MG63 (cell line): ENCODE results near the gene NDUFS6. TPM values are rescaled to one million over a fixed set of nuclear protein-coding genes. Genes with fewer than 3 reads are reported as not detected.

ENCODE experiments used
- DNase-seq: peaks from one replicate; pipeline ENCODE4 v3.0.0-alpha.2; 2020
- H3K27me3 ChIP-seq: fragments of 250-450 bp; sonication (Bioruptor Pico); 2 replicates; pipeline ENCODE4 v1.5.1; 2020; ENCODE audit warnings: mild to moderate bottlenecking, moderate library complexity
- H3K36me3 ChIP-seq: fragments of 250-450 bp; sonication (Bioruptor Pico); 2 replicates; pipeline ENCODE4 v1.5.1; 2020; ENCODE audit warnings: mild to moderate bottlenecking, moderate library complexity
- H3K4me3 ChIP-seq: fragments of 250-450 bp; sonication (Bioruptor Pico); 2 replicates; pipeline ENCODE4 v1.5.1; 2020; ENCODE audit warnings: mild to moderate bottlenecking, moderate library complexity
- H3K9me3 ChIP-seq: fragments of 250-450 bp; sonication (Bioruptor Pico); 2 replicates; pipeline ENCODE4 v1.5.1; 2020; ENCODE audit warnings: mild to moderate bottlenecking, moderate library complexity
- total RNA-seq: library from RNA; depleted of rRNA; stranded (reverse); fragments of >200 nt; shearing (Covaris generic); gene quantifications from 2 replicates; pipeline ENCODE4 v1.2.3, GENCODE V29; 2014; ENCODE audit warnings: low replicate concordance

The NDUFS6 gene
- total RNA-seq, 1 experiment from 2014 or later = 215 TPM

GRCh38 chr5:1762883-1763547 lies 38.2 kb upstream of the NDUFS6 start:
- Histone ChIP-seq H3K4me3 (no peak overlapping the region), H3K36me3 (no peaks in the 10 kb centered on the region), H3K9me3 (peaks cover 2% of the 10 kb centered on the region), H3K27me3 (no peaks in the 10 kb centered on the region)
- DNase-seq = no peak

- DNase-seq = peak; percentile 77
- Histone ChIP-seq H3K9me3 (no peaks in the 10 kb centered on the region; the same call in 1 of the 2 replicates), H3K36me3 (no peaks in the 10 kb centered on the region), H3K4me3 (no peak overlapping the region), H3K27me3 (no peaks in the 10 kb centered on the region)
These were observed 37.7 kb upstream of the NDUFS6 start for GRCh38 chr5:1763548-1763911.

GRCh38 chr5:1763960-1764605 lies 37.1 kb upstream of the NDUFS6 start:
- no peak overlapping the region for H3K4me3 ChIP-seq
- H3K27me3 ChIP-seq = no peaks in the 10 kb centered on the region
- DNase-seq = no peak
- no peaks in the 10 kb centered on the region for H3K36me3 ChIP-seq
- H3K9me3 ChIP-seq = no peaks in the 10 kb centered on the region

GRCh38 chr5:1764606-1764960 lies 36.6 kb upstream of the NDUFS6 start:
- H3K4me3 ChIP-seq = no peak overlapping the region
- H3K27me3 ChIP-seq = no peaks in the 10 kb centered on the region
- H3K9me3 ChIP-seq = no peaks in the 10 kb centered on the region
- DNase-seq = no peak
- H3K36me3 ChIP-seq = no peaks in the 10 kb centered on the region

GRCh38 chr5:1765141-1765879 lies 35.9 kb upstream of the NDUFS6 start:
- DNase-seq = peak; percentile 50
- no peak overlapping the region for H3K4me3 ChIP-seq
- H3K9me3 ChIP-seq = no peaks in the 10 kb centered on the region
- H3K36me3 ChIP-seq = no peaks in the 10 kb centered on the region
- no peaks in the 10 kb centered on the region for H3K27me3 ChIP-seq

- no peaks in the 10 kb centered on the region for H3K27me3 ChIP-seq
These were observed 35.3 kb upstream of the NDUFS6 start for GRCh38 chr5:1765880-1766235.

GRCh38 chr5:1767524-1768282 lies 33.5 kb upstream of the NDUFS6 start:
- no peaks in the 10 kb centered on the region for H3K27me3 ChIP-seq
- no peak for DNase-seq
- no peak overlapping the region for H3K4me3 ChIP-seq
- no peaks in the 10 kb centered on the region for H3K9me3 ChIP-seq
- no peaks in the 10 kb centered on the region for H3K36me3 ChIP-seq

More at GRCh38 chr5:1765880-1766235, 35.3 kb upstream of the NDUFS6 start:
- H3K9me3 ChIP-seq = no peaks in the 10 kb centered on the region
- no peak overlapping the region for H3K4me3 ChIP-seq
- H3K36me3 ChIP-seq = no peaks in the 10 kb centered on the region
- no peak for DNase-seq

- H3K9me3 ChIP-seq = no peaks in the 10 kb centered on the region
- H3K36me3 ChIP-seq = no peaks in the 10 kb centered on the region
- DNase-seq = no peak
- H3K4me3 ChIP-seq = no peak overlapping the region
- no peaks in the 10 kb centered on the region for H3K27me3 ChIP-seq
These were observed 32.8 kb upstream of the NDUFS6 start for GRCh38 chr5:1768283-1769000.

- Histone ChIP-seq H3K4me3 (no peak overlapping the region), H3K9me3 (no peaks in the 10 kb centered on the region), H3K27me3 (no peaks in the 10 kb centered on the region), H3K36me3 (no peaks in the 10 kb centered on the region)
- DNase-seq = no peak
These were observed 32.1 kb upstream of the NDUFS6 start for GRCh38 chr5:1769017-1769640.

- Histone ChIP-seq H3K4me3 (no peak overlapping the region), H3K36me3 (no peaks in the 10 kb centered on the region), H3K9me3 (no peaks in the 10 kb centered on the region), H3K27me3 (no peaks in the 10 kb centered on the region)
- DNase-seq = no peak
These were observed 31.3 kb upstream of the NDUFS6 start for GRCh38 chr5:1769752-1770442.

GRCh38 chr5:1770443-1770802 lies 30.8 kb upstream of the NDUFS6 start:
- H3K27me3 ChIP-seq = no peaks in the 10 kb centered on the region
- H3K9me3 ChIP-seq = no peaks in the 10 kb centered on the region
- no peaks in the 10 kb centered on the region for H3K36me3 ChIP-seq
- DNase-seq = no peak
- no peak overlapping the region for H3K4me3 ChIP-seq

- Histone ChIP-seq H3K27me3 (no peaks in the 10 kb centered on the region), H3K9me3 (no peaks in the 10 kb centered on the region), H3K4me3 (no peak overlapping the region), H3K36me3 (no peaks in the 10 kb centered on the region)
- DNase-seq = no peak
These were observed 29.8 kb upstream of the NDUFS6 start for GRCh38 chr5:1771149-1772065.

GRCh38 chr5:1772634-1773033 lies 28.6 kb upstream of the NDUFS6 start:
- H3K36me3 ChIP-seq = no peaks in the 10 kb centered on the region
- H3K9me3 ChIP-seq = no peaks in the 10 kb centered on the region
- DNase-seq = no peak
- H3K4me3 ChIP-seq = no peak overlapping the region
- no peaks in the 10 kb centered on the region for H3K27me3 ChIP-seq

GRCh38 chr5:1776831-1777230 lies 24.4 kb upstream of the NDUFS6 start:
- Histone ChIP-seq H3K4me3 (no peak overlapping the region), H3K9me3 (no peaks in the 10 kb centered on the region), H3K36me3 (no peaks in the 10 kb centered on the region), H3K27me3 (no peaks in the 10 kb centered on the region)
- DNase-seq = no peak
